ENCODE results near the gene PODXL. TPM values are rescaled to one million over a fixed set of nuclear protein-coding genes. Genes with fewer than 3 reads are reported as not detected.

The PODXL gene
- total and polyA plus RNA-seq, 10 of the 15 experiments (the other 5 are each of a cell fraction or from before 2014, with no cell fraction given): 0.04 to 1.8 (median 0.38) TPM

GRCh38 chr7:131546583-131547141 is 9.8 kb downstream of the PODXL start (continued):
- TF ChIP-seq MYB (IDR thresholded peaks at IDR 0.05; ENCODE audit: borderline replicate concordance, low read depth, low read length) (no peak), ZSCAN29 (IDR thresholded peaks at IDR 0.05) (no peak), ZBTB33 (IDR thresholded peaks at IDR 0.05) (no peak), POLR2A (IDR thresholded peaks at IDR 0.05; ENCODE audit: low read depth, low read length) (no peak), EZH2 (IDR thresholded peaks at IDR 0.05; ENCODE audit: borderline replicate concordance, control insufficient read depth, low read depth, low read length) (no peak), HDAC2 (IDR thresholded peaks at IDR 0.05) (no peak), EGR1 (IDR thresholded peaks at IDR 0.05; ENCODE audit: borderline replicate concordance in 1 of 2, low read depth in 2 of 2, low read length in 2 of 2) (no peak), IRF5 (IDR thresholded peaks at IDR 0.05; ENCODE audit: borderline replicate concordance) (no peak), GABPA (IDR thresholded peaks at IDR 0.05; ENCODE audit: low read depth) (no peak), BCL11A (IDR thresholded peaks at IDR 0.05; ENCODE audit: low read depth, low read length) (no peak), RAD21 (IDR thresholded peaks at IDR 0.05; ENCODE audit: insufficient read depth, low read depth, low read length) (peak; percentile 32; the same call in 1 of the 2 replicates), ZNF24 (IDR thresholded peaks at IDR 0.05) (no peak), YBX1 (IDR thresholded peaks at IDR 0.05) (no peak), SPI1 (IDR thresholded peaks at IDR 0.05; ENCODE audit: borderline replicate concordance, insufficient read depth, low read depth, low read length) (no peak), STAT3 (IDR thresholded peaks at IDR 0.05; ENCODE audit: low read depth, low read length) (no peak), PML (IDR thresholded peaks at IDR 0.05; ENCODE audit: low read length) (no peak), ATF7 (IDR thresholded peaks at IDR 0.05; ENCODE audit: low read depth) (no peak), ZNF384 (IDR thresholded peaks at IDR 0.05; ENCODE audit: borderline replicate concordance, low read depth, low read length) (peak; percentile 73)
- TF ChIP-seq, protein P1, sequence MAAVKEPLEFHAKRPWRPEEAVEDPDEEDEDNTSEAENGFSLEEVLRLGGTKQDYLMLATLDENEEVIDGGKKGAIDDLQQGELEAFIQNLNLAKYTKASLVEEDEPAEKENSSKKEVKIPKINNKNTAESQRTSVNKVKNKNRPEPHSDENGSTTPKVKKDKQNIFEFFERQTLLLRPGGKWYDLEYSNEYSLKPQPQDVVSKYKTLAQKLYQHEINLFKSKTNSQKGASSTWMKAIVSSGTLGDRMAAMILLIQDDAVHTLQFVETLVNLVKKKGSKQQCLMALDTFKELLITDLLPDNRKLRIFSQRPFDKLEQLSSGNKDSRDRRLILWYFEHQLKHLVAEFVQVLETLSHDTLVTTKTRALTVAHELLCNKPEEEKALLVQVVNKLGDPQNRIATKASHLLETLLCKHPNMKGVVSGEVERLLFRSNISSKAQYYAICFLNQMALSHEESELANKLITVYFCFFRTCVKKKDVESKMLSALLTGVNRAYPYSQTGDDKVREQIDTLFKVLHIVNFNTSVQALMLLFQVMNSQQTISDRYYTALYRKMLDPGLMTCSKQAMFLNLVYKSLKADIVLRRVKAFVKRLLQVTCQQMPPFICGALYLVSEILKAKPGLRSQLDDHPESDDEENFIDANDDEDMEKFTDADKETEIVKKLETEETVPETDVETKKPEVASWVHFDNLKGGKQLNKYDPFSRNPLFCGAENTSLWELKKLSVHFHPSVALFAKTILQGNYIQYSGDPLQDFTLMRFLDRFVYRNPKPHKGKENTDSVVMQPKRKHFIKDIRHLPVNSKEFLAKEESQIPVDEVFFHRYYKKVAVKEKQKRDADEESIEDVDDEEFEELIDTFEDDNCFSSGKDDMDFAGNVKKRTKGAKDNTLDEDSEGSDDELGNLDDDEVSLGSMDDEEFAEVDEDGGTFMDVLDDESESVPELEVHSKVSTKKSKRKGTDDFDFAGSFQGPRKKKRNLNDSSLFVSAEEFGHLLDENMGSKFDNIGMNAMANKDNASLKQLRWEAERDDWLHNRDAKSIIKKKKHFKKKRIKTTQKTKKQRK (IDR thresholded peaks at IDR 0.05; ENCODE audit: low read depth, low read length): no peak
- TF ChIP-seq, protein P2, sequence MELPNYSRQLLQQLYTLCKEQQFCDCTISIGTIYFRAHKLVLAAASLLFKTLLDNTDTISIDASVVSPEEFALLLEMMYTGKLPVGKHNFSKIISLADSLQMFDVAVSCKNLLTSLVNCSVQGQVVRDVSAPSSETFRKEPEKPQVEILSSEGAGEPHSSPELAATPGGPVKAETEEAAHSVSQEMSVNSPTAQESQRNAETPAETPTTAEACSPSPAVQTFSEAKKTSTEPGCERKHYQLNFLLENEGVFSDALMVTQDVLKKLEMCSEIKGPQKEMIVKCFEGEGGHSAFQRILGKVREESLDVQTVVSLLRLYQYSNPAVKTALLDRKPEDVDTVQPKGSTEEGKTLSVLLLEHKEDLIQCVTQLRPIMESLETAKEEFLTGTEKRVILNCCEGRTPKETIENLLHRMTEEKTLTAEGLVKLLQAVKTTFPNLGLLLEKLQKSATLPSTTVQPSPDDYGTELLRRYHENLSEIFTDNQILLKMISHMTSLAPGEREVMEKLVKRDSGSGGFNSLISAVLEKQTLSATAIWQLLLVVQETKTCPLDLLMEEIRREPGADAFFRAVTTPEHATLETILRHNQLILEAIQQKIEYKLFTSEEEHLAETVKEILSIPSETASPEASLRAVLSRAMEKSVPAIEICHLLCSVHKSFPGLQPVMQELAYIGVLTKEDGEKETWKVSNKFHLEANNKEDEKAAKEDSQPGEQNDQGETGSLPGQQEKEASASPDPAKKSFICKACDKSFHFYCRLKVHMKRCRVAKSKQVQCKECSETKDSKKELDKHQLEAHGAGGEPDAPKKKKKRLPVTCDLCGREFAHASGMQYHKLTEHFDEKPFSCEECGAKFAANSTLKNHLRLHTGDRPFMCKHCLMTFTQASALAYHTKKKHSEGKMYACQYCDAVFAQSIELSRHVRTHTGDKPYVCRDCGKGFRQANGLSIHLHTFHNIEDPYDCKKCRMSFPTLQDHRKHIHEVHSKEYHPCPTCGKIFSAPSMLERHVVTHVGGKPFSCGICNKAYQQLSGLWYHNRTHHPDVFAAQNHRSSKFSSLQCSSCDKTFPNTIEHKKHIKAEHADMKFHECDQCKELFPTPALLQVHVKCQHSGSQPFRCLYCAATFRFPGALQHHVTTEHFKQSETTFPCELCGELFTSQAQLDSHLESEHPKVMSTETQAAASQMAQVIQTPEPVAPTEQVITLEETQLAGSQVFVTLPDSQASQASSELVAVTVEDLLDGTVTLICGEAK (IDR thresholded peaks at IDR 0.05; ENCODE audit: borderline replicate concordance): no peak
